Gastroesophageal sphincter (tissue), 3 donors: ENCODE results near the gene ADCY10.

Source experiments
- POLR2AphosphoS5 ChIP-seq: sonication (generic); formaldehyde crosslinking; IDR thresholded peaks from one replicate; pipeline ENCODE4 v1.6.1; 2017; ENCODE audit warnings: antibody characterized with exemption
- TF ChIP-seq, protein P1 (sequence below), 4 experiments: fragments of 200-600 bp in 2 of 4; fragments of 450-650 bp in 2 of 4; sonication (generic) in 1 of 4; IDR thresholded peaks; one replicate each; pipeline ENCODE4 v1.5.1; 2017 to 2019; ENCODE audit warnings: antibody characterized with exemption in 4 of 4, mild to moderate bottlenecking in 2 of 4, moderate library complexity in 2 of 4

DNA sequence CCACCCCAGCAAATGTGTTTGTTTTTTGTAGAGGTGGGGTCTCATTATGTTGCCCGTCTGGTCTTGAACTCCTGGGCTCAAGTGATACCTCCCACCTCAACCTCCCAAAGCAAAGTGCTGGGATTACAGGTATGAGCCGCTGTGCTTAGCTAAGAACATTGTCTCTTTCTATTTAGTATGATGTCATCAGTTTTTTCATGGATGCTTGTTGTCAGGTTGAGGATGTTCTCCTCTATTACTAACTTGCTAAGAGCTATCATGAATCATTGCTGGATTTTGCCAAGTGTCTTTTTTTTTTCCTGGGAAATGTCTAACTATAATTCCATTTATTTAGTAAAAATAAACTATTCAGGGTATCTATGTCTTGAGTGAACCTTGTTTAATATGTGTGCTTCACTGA is 42.0 kb upstream of the ADCY10 start:
- TF ChIP-seq, protein P1, sequence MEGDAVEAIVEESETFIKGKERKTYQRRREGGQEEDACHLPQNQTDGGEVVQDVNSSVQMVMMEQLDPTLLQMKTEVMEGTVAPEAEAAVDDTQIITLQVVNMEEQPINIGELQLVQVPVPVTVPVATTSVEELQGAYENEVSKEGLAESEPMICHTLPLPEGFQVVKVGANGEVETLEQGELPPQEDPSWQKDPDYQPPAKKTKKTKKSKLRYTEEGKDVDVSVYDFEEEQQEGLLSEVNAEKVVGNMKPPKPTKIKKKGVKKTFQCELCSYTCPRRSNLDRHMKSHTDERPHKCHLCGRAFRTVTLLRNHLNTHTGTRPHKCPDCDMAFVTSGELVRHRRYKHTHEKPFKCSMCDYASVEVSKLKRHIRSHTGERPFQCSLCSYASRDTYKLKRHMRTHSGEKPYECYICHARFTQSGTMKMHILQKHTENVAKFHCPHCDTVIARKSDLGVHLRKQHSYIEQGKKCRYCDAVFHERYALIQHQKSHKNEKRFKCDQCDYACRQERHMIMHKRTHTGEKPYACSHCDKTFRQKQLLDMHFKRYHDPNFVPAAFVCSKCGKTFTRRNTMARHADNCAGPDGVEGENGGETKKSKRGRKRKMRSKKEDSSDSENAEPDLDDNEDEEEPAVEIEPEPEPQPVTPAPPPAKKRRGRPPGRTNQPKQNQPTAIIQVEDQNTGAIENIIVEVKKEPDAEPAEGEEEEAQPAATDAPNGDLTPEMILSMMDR (IDR thresholded peaks at IDR 0.05): no peak
- no peak for TF ChIP-seq POLR2AphosphoS5
